ENCODE measurements around the gene G6PD.
A peak's percentile ranks its signal among the peaks of the same experiment; 100 is the strongest.

Gene G6PD

GRCh38 chrX:154529206-154529612 is 17.4 kb downstream of the G6PD start:
- H3K79me1 ChIP-seq (replicated peaks; ENCODE audit: low read length, poor library complexity, severe bottlenecking) = no peaks in the 10 kb centered on the region
- no peak overlapping the region for H3K14ac ChIP-seq (ENCODE audit: low read length in 2 of 2)
- H2BK15ac ChIP-seq (ENCODE audit: low read depth, poor library complexity, severe bottlenecking) = no peak overlapping the region
- H3K4me2 ChIP-seq (ENCODE audit: low read length, poor library complexity, severe bottlenecking) = no peak overlapping the region
- peaks cover 23% of the 10 kb centered on the region for H3K4me1 ChIP-seq (ENCODE audit: control insufficient read depth, insufficient read depth, low read depth, low read length)
- peak overlapping the region; percentile 64 for H4K8ac ChIP-seq (ENCODE audit: low read length)
- DNase-seq = peak; percentile 53
- H3K27me3 ChIP-seq (ENCODE audit: control insufficient read depth in 1 of 2, insufficient read depth in 1 of 2, low read length in 2 of 2) = peaks cover 0 to 21% of the 10 kb centered on the region in 2 experiments
- peak overlapping the region; percentile 39 for H4K91ac ChIP-seq (ENCODE audit: low read length)
- no peak overlapping the region for H2BK12ac ChIP-seq (ENCODE audit: low read length in 2 of 2)
- H3K36me3 ChIP-seq (ENCODE audit: control insufficient read depth in 1 of 2, insufficient read depth in 2 of 2, low read depth in 1 of 2, low read length in 2 of 2) = peaks cover 21 to 34% of the 10 kb centered on the region in 2 experiments
- H2AK5ac ChIP-seq (ENCODE audit: low read length, severe bottlenecking) = no peak overlapping the region
- no peak overlapping the region for H3K4ac ChIP-seq (ENCODE audit: low read depth in 1 of 2, low read length in 2 of 2)
- H3K9ac ChIP-seq (ENCODE audit: low read length) = peak overlapping the region; percentile 41
- no peaks in the 10 kb centered on the region for H3K9me3 ChIP-seq (ENCODE audit: control insufficient read depth, low read length)
- no peak overlapping the region for H2AFZ ChIP-seq (ENCODE audit: low read depth, low read length)
- no peak overlapping the region for H3K4me3 ChIP-seq (ENCODE audit: insufficient read depth in 1 of 2, low read depth in 1 of 2, low read length in 2 of 2)
- WGBS = 70% methylated on average over 6 of the region's 6 CpGs
- H3K27ac ChIP-seq (ENCODE audit: low read length, poor library complexity, severe bottlenecking) = no peak overlapping the region
- peak overlapping the region in 1 of 2 experiments; percentile 5 for H3K18ac ChIP-seq (ENCODE audit: low read depth in 1 of 2, low read length in 2 of 2)
- no peak overlapping the region for H2BK5ac ChIP-seq (ENCODE audit: low read depth, low read length, poor library complexity, severe bottlenecking)
- no peak overlapping the region for H2BK120ac ChIP-seq (ENCODE audit: low read depth, low read length)
- H3K23ac ChIP-seq (ENCODE audit: low read length in 2 of 2) = no peak overlapping the region

GRCh38 chrX:154526901-154527675 is 19.6 kb downstream of the G6PD start:
- Histone ChIP-seq H3K14ac (ENCODE audit: low read length in 2 of 2) (peak overlapping the region in 1 of 2 experiments; percentile 48), H3K4me3 (ENCODE audit: insufficient read depth in 1 of 2, low read depth in 1 of 2, low read length in 2 of 2) (peak overlapping the region in 1 of 2 experiments; percentile 58), H3K79me1 (replicated peaks; ENCODE audit: low read length, poor library complexity, severe bottlenecking) (no peaks in the 10 kb centered on the region), H2BK15ac (ENCODE audit: low read depth, poor library complexity, severe bottlenecking) (no peak overlapping the region), H2AFZ (ENCODE audit: low read depth, low read length) (peak overlapping the region; percentile 51), H3K18ac (ENCODE audit: low read depth in 1 of 2, low read length in 2 of 2) (peak overlapping the region; percentile 82 to 89), H3K23ac (ENCODE audit: low read length in 2 of 2) (no peak overlapping the region), H4K91ac (ENCODE audit: low read length) (no peak overlapping the region), H3K27me3 (ENCODE audit: control insufficient read depth in 1 of 2, insufficient read depth in 1 of 2, low read length in 2 of 2) (peaks cover 0 to 16% of the 10 kb centered on the region in 2 experiments), H2AK5ac (ENCODE audit: low read length, severe bottlenecking) (peak overlapping the region; percentile 83), H4K8ac (ENCODE audit: low read length) (peak overlapping the region; percentile 94), H3K9ac (ENCODE audit: low read length) (peak overlapping the region; percentile 90), H3K4me1 (ENCODE audit: control insufficient read depth, insufficient read depth, low read depth, low read length) (peaks cover 16% of the 10 kb centered on the region), H2BK12ac (ENCODE audit: low read length in 2 of 2) (peak overlapping the region; percentile 11 to 42), H3K27ac (ENCODE audit: low read length, poor library complexity, severe bottlenecking) (peak overlapping the region; percentile 96), H3K36me3 (ENCODE audit: control insufficient read depth in 1 of 2, insufficient read depth in 2 of 2, low read depth in 1 of 2, low read length in 2 of 2) (peaks cover under 1 to 13% of the 10 kb centered on the region in 2 experiments), H3K4ac (ENCODE audit: low read depth in 1 of 2, low read length in 2 of 2) (peak overlapping the region in 1 of 2 experiments; percentile 93), H3K9me3 (ENCODE audit: control insufficient read depth, low read length) (no peaks in the 10 kb centered on the region), H2BK120ac (ENCODE audit: low read depth, low read length) (peak overlapping the region; percentile 27), H2BK5ac (ENCODE audit: low read depth, low read length, poor library complexity, severe bottlenecking) (no peak overlapping the region), H3K4me2 (ENCODE audit: low read length, poor library complexity, severe bottlenecking) (peak overlapping the region; percentile 47)
- DNase-seq = peak; percentile 84
- 16% methylated on average over 11 of the region's 15 CpGs for WGBS

GRCh38 chrX:154525606-154526490 is 20.8 kb downstream of the G6PD start:
- Histone ChIP-seq H3K23ac (ENCODE audit: low read length in 2 of 2) (no peak overlapping the region), H2AK5ac (ENCODE audit: low read length, severe bottlenecking) (peak overlapping the region; percentile 42), H3K4me3 (ENCODE audit: insufficient read depth in 1 of 2, low read depth in 1 of 2, low read length in 2 of 2) (no peak overlapping the region), H2BK12ac (ENCODE audit: low read length in 2 of 2) (no peak overlapping the region), H3K27me3 (ENCODE audit: control insufficient read depth in 1 of 2, insufficient read depth in 1 of 2, low read length in 2 of 2) (peaks cover 0 to 16% of the 10 kb centered on the region in 2 experiments), H4K91ac (ENCODE audit: low read length) (no peak overlapping the region), H3K4ac (ENCODE audit: low read depth in 1 of 2, low read length in 2 of 2) (no peak overlapping the region), H2BK120ac (ENCODE audit: low read depth, low read length) (no peak overlapping the region), H3K36me3 (ENCODE audit: control insufficient read depth in 1 of 2, insufficient read depth in 2 of 2, low read depth in 1 of 2, low read length in 2 of 2) (peaks cover 0 to 7% of the 10 kb centered on the region in 2 experiments), H3K4me2 (ENCODE audit: low read length, poor library complexity, severe bottlenecking) (no peak overlapping the region), H2BK5ac (ENCODE audit: low read depth, low read length, poor library complexity, severe bottlenecking) (no peak overlapping the region), H3K9me3 (ENCODE audit: control insufficient read depth, low read length) (no peaks in the 10 kb centered on the region), H2BK15ac (ENCODE audit: low read depth, poor library complexity, severe bottlenecking) (no peak overlapping the region), H3K27ac (ENCODE audit: low read length, poor library complexity, severe bottlenecking) (peak overlapping the region; percentile 40), H3K79me1 (replicated peaks; ENCODE audit: low read length, poor library complexity, severe bottlenecking) (no peaks in the 10 kb centered on the region), H3K9ac (ENCODE audit: low read length) (peak overlapping the region; percentile 90), H3K4me1 (ENCODE audit: control insufficient read depth, insufficient read depth, low read depth, low read length) (peaks cover 9% of the 10 kb centered on the region), H4K8ac (ENCODE audit: low read length) (no peak overlapping the region), H3K14ac (ENCODE audit: low read length in 2 of 2) (no peak overlapping the region), H3K18ac (ENCODE audit: low read depth in 1 of 2, low read length in 2 of 2) (no peak overlapping the region), H2AFZ (ENCODE audit: low read depth, low read length) (no peak overlapping the region)
- no peak for DNase-seq
- 93% methylated on average over 14 of the region's 14 CpGs for WGBS

- H2BK120ac ChIP-seq (ENCODE audit: low read depth, low read length) = no peak overlapping the region
- no peak overlapping the region for H4K8ac ChIP-seq (ENCODE audit: low read length)
- H3K79me1 ChIP-seq (replicated peaks; ENCODE audit: low read length, poor library complexity, severe bottlenecking) = peaks cover 3% of the 10 kb centered on the region
- WGBS = 100% methylated on average over 7 of the region's 8 CpGs
- no peak overlapping the region for H3K4ac ChIP-seq (ENCODE audit: low read depth in 1 of 2, low read length in 2 of 2)
- no peak for DNase-seq
- no peak overlapping the region for H2AK5ac ChIP-seq (ENCODE audit: low read length, severe bottlenecking)
- no peak overlapping the region for H3K4me2 ChIP-seq (ENCODE audit: low read length, poor library complexity, severe bottlenecking)
- no peak overlapping the region for H3K27ac ChIP-seq (ENCODE audit: low read length, poor library complexity, severe bottlenecking)
- H2BK12ac ChIP-seq (ENCODE audit: low read length in 2 of 2) = no peak overlapping the region
- H2AFZ ChIP-seq (ENCODE audit: low read depth, low read length) = no peak overlapping the region
- H3K23ac ChIP-seq (ENCODE audit: low read length in 2 of 2) = no peak overlapping the region
- no peak overlapping the region for H3K4me3 ChIP-seq (ENCODE audit: insufficient read depth in 1 of 2, low read depth in 1 of 2, low read length in 2 of 2)
- no peak overlapping the region for H3K18ac ChIP-seq (ENCODE audit: low read depth in 1 of 2, low read length in 2 of 2)
- no peaks in the 10 kb centered on the region for H3K36me3 ChIP-seq (ENCODE audit: control insufficient read depth in 1 of 2, insufficient read depth in 2 of 2, low read depth in 1 of 2, low read length in 2 of 2)
- peaks cover 10% of the 10 kb centered on the region for H3K4me1 ChIP-seq (ENCODE audit: control insufficient read depth, insufficient read depth, low read depth, low read length)
- no peak overlapping the region for H3K14ac ChIP-seq (ENCODE audit: low read length in 2 of 2)
- H2BK5ac ChIP-seq (ENCODE audit: low read depth, low read length, poor library complexity, severe bottlenecking) = no peak overlapping the region
- no peak overlapping the region for H4K91ac ChIP-seq (ENCODE audit: low read length)
- peaks cover 0 to 3% of the 10 kb centered on the region in 2 experiments for H3K27me3 ChIP-seq (ENCODE audit: control insufficient read depth in 1 of 2, insufficient read depth in 1 of 2, low read length in 2 of 2)
- H3K9me3 ChIP-seq (ENCODE audit: control insufficient read depth, low read length) = no peaks in the 10 kb centered on the region
- no peak overlapping the region for H2BK15ac ChIP-seq (ENCODE audit: low read depth, poor library complexity, severe bottlenecking)
- no peak overlapping the region for H3K9ac ChIP-seq (ENCODE audit: low read length)
These were observed 27.3 kb downstream of the G6PD start for GRCh38 chrX:154519389-154519788.

Data from mesenchymal stem cell (in vitro differentiated cells and primary cell).